Lower leg skin (tissue), 4 donors: Measurements from ENCODE around the gene DNAH6. TPM values are rescaled to one million over a fixed set of nuclear protein-coding genes. Genes with fewer than 3 reads are reported as not detected.
"Not testable (repeated sequence)": the region's sequence is repeated elsewhere in the genome, so short reads cannot be mapped to it uniquely, and the experiment has no call there.

ENCODE experiments used
- DNase-seq, 2 donors: peaks; one replicate each; pipeline ENCODE4 v3.0.0-alpha.2; 2019; ENCODE audit warnings: low spot score in 2 of 2
- H3K4me3 ChIP-seq: fragments of 200-600 bp; sonication (generic); 2 replicates; pipeline ENCODE4 v1.5.1; 2017; ENCODE audit warnings: mild to moderate bottlenecking, low read depth; ENCODE audit not compliant: poor library complexity, severe bottlenecking
- CTCF ChIP-seq, 3 donors: fragments of 450-650 bp; IDR thresholded peaks; one replicate each; pipeline ENCODE4 v1.5.1; 2016; ENCODE audit warnings: antibody characterized with exemption in 3 of 3, mild to moderate bottlenecking in 3 of 3, moderate library complexity in 2 of 3
- POLR2A ChIP-seq, 2 donors: fragments of 450-650 bp; IDR thresholded peaks; one replicate each; pipeline ENCODE4 v1.6.1; 2016 to 2017; ENCODE audit warnings: antibody characterized with exemption in 2 of 2, mild to moderate bottlenecking in 1 of 2, moderate library complexity in 1 of 2
- WGBS, 2 donors: methylation state at CpG; one replicate each; pipeline ENCODE4 v1.1.5; 2018; 5-methylcytosine and 5-hydroxymethylcytosine counted together
- intact Hi-C: fragments of 100-400 bp; cut with DNase I; formaldehyde crosslinking; loops from one replicate; pipeline ENCODE4 v1.15.0; 2023; ENCODE audit warnings: low total_unique reads
- total RNA-seq, 4 donors: library from RNA; depleted of rRNA; stranded (reverse); fragments of >200 nt; gene quantifications; one replicate each; pipeline ENCODE4 v1.1.0, GENCODE V29; 2016

Gene DNAH6
- total RNA-seq, 4 donors from 2014 or later: 0.02 to 0.72 (median 0.25) TPM

GRCh38 chr2:84550916-84551315 lies 34.6 kb downstream of the DNAH6 start:
- intact Hi-C loops: no loop called here
- TF ChIP-seq CTCF (IDR thresholded peaks at IDR 0.05) (no peak), POLR2A (IDR thresholded peaks at IDR 0.05) (no peak)
- WGBS, 2 donors: 63 to 66% methylated on average over 1 of the region's 1 CpG
- H3K4me3 ChIP-seq: no peak overlapping the region
- no peak for DNase-seq

- DNase-seq, H3K4me3 ChIP-seq, intact Hi-C loops: not testable (repeated sequence)
- 94 to 96% methylated on average over 6 of the region's 6 CpGs for WGBS, 2 donors
Observed at GRCh38 chr2:84551526-84551925, 35.2 kb downstream of the DNAH6 start.

- intact Hi-C loops: no loop called here
- no peak overlapping the region for H3K4me3 ChIP-seq
- DNase-seq: no peak
- no peak for TF ChIP-seq POLR2A (IDR thresholded peaks at IDR 0.05)
- no peak for TF ChIP-seq CTCF (IDR thresholded peaks at IDR 0.05)
- WGBS, 2 donors: 81 to 89% methylated on average over 3 of the region's 3 CpGs
Observed at GRCh38 chr2:84556190-84556589, 39.9 kb downstream of the DNAH6 start.

GRCh38 chr2:84559838-84560237 lies 43.5 kb downstream of the DNAH6 start:
- TF ChIP-seq CTCF (IDR thresholded peaks at IDR 0.05) (no peak), POLR2A (IDR thresholded peaks at IDR 0.05) (no peak)
- no peak overlapping the region for H3K4me3 ChIP-seq
- no peak for DNase-seq
- intact Hi-C loops: no loop called here

- intact Hi-C loops: no loop called here
- no peak for TF ChIP-seq POLR2A (IDR thresholded peaks at IDR 0.05)
- TF ChIP-seq CTCF (IDR thresholded peaks at IDR 0.05): no peak
- 73 to 80% methylated on average over 3 of the region's 3 CpGs for WGBS, 2 donors
- H3K4me3 ChIP-seq: no peak overlapping the region
- no peak for DNase-seq
Observed at GRCh38 chr2:84579661-84580060, 63.4 kb downstream of the DNAH6 start.

- DNase-seq: no peak
- intact Hi-C loops: no loop called here
- no peak overlapping the region for H3K4me3 ChIP-seq
- no peak for TF ChIP-seq CTCF (IDR thresholded peaks at IDR 0.05)
- TF ChIP-seq POLR2A (IDR thresholded peaks at IDR 0.05): no peak
- WGBS, 2 donors: 92% methylated on average over 4 of the region's 4 CpGs
Observed at GRCh38 chr2:84603911-84604310, 87.6 kb downstream of the DNAH6 start.
